Right lobe of liver (tissue), 4 donors: ENCODE results near the gene TWIST2.

Experiments used
- POLR2A ChIP-seq: fragments of 450-650 bp; IDR thresholded peaks from one replicate; pipeline ENCODE4 v1.6.1; 2017; ENCODE audit warnings: antibody characterized with exemption, mild to moderate bottlenecking
- TF ChIP-seq, protein P1 (sequence below), 4 donors: fragments of 200-600 bp in 3 of 4; fragments of 450-650 bp in 1 of 4; IDR thresholded peaks; one replicate each; pipeline versions ENCODE4 v1.5.1 to v1.8.0; 2016 to 2022; ENCODE audit warnings: antibody characterized with exemption in 4 of 4, mild to moderate bottlenecking in 2 of 4
- donor health status: DM: no; HTN: no; CAD: no.
- donor health status: DM: no; HTN: no; CAD: no.
- donor health status: DM: no; HTN: yes; CAD: no.

DNA sequence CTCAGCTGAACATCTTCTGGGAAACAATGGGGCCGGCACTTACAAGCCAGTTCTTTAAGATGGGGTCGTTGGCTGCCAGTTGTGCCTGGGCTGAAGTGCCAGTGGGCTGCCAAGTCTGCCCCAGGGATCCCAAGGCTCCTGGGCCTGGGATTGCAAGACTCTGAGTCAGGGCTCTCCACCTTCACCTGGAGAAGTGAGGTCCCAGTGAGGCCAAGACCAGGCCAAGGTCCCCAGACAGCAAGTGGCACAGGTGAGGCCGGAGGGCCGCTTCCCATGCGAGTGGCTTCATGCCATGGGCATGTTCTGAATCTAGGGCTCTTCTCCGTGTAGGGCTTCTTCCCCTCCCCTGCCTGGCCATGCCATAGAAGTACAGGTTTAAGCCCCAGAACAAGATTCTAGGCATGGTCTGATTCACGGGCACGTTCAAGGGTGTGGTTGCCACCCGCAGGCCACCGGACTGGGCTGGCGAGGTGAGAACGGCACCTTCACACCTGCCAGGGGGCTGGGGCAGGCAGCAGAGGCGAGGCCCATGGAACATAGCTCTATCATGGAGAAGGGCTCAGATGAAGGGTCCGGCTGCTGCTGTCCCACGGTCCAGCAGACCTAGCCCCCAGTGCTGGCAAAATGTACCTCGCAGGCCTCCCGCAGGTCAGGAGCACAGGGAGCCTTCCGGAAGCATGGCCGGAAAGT is 36.4 kb downstream of the TWIST2 start:
- TF ChIP-seq POLR2A: no peak
- TF ChIP-seq, protein P1, sequence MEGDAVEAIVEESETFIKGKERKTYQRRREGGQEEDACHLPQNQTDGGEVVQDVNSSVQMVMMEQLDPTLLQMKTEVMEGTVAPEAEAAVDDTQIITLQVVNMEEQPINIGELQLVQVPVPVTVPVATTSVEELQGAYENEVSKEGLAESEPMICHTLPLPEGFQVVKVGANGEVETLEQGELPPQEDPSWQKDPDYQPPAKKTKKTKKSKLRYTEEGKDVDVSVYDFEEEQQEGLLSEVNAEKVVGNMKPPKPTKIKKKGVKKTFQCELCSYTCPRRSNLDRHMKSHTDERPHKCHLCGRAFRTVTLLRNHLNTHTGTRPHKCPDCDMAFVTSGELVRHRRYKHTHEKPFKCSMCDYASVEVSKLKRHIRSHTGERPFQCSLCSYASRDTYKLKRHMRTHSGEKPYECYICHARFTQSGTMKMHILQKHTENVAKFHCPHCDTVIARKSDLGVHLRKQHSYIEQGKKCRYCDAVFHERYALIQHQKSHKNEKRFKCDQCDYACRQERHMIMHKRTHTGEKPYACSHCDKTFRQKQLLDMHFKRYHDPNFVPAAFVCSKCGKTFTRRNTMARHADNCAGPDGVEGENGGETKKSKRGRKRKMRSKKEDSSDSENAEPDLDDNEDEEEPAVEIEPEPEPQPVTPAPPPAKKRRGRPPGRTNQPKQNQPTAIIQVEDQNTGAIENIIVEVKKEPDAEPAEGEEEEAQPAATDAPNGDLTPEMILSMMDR (IDR thresholded peaks at IDR 0.05): no peak
